HG03575 (cell line): Measurements from ENCODE around the gene KXD1.

Experiments used
- ATAC-seq: cut with Tn5 transposase; IDR thresholded peaks from one replicate; pipeline ENCODE4 v1.9.1; 2021; ENCODE audit not compliant: unreplicated experiment, insufficient number of reproducible peaks, low FRiP score; ENCODE audit errors: extremely low read depth

The KXD1 gene

DNA sequence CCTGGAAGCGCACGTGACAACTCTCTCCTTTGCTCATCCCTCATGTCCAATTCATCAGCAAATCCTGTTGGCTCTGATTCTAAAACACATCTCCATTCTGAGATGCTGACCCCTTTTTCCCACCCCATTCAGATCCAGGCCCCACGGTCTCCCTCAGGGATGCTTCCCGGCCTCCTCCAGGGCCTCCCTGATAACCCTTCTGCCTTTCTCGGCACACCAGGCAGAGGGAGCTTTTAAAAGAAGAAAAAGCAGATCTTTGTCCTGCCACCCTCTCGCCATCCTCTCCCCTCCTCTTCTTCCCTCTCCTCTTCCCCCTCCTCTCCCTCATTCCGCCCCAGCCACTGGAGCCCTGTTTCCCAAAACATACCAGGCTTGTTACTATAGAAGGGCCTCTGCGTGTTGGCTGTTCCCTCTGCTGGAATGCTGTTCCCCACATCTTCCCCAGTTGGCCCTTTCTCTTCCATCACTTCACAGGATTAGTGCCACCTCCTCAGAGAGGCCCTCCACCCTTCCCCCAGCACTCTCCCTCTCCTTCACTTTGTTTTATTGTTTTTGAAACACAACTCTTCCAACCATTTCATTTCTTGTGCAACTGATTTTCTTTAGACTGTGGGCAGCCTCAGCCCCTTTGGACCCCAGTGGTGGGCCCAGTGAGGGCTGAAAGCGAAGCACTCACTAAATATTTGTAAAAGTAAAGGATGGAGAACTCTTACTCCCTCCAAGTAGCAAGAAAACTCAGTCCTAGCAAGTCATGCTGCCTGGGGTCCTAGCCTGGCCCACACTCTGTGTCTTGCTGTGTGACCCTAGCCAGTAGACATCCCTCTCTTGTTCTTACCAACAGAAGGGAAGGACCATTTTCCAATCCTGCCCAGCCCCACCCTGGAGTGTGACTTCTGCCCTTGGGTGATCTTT is 51.4 kb downstream of the KXD1 start:
- no peak for ATAC-seq

DNA sequence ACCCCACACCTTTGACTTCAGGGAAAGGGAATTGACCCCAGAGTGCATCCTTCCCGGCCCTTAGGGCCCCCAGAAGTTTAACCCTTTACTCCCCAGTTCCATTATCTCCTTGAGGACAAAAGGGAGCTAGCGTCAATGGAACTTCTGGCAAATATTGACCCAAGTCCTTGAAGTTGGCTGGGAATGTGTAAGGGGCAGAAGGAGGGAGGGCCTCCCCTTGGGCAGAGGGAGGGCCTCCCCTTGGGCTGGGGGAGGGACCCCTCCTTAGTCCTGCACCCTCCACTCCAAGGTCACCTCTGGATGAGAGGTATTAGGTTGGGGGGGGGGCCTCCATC is 52.0 kb downstream of the KXD1 start:
- no peak for ATAC-seq

DNA sequence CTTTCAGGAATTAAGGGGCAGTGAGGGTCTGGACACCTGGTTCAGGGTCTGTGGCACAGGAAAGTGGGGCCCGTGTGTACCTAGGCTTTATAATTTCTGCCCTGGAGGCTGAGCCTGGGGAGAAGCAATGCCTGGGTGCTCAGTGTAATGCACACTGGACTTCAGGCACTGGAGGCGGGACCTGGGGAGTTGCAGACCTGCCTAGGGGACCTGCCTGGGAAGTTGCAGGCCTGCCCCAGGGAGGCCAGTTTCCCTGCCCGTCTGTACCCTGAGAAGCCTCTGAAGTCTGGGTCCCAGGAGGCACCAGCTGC is 52.5 kb downstream of the KXD1 start:
- ATAC-seq = no peak

DNA sequence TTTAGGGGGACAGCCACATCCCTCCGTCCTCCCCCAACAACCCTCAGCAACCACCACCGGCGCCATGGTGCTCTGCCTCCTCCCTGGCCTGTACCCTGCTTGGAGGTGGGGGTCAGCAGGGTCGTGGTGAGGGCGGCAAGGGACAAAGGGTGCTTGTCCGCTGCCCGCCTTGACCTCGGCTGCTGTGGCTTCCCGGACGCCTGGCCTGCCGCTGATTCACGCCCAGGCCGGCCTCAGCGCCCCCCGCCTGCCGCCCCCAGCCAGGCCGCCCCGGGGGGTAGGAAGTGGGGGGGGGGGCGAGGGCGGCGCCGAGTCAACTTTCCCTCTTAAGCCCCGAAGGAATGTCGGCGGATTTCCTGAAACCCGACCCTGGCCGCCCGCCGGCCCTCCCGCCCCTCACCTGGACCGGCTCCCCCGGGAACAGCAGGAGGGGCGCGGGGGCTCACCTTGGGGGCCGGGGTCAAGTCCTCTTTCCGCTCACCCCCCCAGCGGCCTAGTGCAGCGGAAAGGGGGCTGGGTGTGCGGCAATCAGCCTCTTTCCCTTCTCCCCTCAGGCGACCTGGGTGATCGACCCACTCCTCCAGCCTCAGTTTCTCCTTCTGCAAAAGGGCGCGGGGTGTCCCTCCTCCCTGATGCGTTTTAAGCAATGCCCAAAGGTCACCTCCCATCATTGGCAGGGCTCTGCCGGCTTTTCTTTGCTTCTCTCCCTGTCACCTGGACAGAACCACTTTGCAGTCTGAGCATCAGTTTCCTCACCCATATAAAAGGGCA is 53.1 kb downstream of the KXD1 start:
- no peak for ATAC-seq

DNA sequence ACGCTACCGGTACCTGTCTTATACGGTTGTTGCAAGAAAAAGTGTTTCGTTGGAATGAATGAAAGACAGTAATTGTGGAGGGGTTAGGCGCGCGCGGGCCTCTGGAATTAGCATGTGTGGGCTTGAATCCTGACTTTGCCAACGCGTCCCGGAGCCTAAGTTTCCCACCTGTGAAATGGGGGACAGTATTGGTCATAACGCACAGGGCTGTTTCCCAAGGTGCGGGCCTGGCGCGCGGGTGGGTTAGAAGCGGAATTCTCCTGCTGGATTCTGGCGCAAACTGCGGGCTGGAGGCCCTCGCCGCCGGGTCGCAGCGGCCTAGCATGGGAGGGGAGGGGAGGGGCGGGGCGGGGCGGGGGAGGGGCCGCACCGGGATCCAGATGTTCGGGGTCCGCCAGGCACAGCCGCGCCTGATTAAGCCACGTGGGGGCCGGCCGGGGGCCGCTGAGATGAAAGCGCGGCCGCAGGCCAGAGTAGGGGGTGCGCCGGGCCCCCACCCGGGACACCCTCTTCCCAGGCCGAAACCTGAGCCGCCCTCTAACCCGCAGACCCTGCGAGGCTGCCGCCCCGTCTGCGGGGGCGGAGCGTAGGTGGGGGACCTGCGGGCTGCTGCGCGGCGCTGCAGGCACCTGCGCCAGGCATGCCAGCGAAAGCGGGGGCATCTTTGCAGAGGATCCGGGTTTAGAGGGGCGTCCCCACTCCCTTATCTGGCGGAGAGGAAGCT is 53.8 kb downstream of the KXD1 start:
- no peak for ATAC-seq

DNA sequence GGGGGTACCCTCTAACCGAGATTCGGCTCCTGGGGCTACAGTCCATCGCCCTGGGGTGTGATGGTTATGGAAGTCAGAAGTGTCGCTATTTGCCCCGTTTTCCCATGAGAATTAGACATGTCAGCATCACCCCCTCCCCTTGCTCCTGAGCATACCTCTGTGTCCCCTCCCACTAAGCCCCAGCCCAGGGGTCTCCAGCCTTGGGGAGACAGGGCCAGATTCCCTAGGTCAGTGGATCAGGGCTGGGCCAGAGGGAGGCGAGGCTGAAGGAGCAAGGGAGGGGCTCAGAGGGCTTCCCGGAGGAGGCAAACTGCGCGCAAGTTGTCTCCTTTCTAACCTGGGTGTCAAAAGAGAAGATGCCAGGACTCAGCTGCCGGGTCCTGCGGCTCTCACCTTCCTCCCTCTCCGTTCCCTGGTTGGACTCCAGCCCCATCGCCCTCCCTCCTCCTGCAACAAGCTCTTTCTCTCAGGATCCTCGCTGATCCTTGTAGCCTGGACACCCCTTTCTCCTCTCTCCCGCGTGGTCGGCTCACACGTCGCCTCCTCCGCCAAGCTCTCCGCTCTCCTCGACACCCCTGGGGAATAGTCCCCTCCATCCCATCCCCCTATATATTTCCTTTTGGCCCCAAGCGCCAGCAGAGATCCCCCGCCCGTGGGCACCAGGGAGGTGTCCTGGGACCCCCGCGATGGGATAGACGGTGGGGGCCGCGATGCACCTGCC is 54.5 kb downstream of the KXD1 start:
- no peak for ATAC-seq

DNA sequence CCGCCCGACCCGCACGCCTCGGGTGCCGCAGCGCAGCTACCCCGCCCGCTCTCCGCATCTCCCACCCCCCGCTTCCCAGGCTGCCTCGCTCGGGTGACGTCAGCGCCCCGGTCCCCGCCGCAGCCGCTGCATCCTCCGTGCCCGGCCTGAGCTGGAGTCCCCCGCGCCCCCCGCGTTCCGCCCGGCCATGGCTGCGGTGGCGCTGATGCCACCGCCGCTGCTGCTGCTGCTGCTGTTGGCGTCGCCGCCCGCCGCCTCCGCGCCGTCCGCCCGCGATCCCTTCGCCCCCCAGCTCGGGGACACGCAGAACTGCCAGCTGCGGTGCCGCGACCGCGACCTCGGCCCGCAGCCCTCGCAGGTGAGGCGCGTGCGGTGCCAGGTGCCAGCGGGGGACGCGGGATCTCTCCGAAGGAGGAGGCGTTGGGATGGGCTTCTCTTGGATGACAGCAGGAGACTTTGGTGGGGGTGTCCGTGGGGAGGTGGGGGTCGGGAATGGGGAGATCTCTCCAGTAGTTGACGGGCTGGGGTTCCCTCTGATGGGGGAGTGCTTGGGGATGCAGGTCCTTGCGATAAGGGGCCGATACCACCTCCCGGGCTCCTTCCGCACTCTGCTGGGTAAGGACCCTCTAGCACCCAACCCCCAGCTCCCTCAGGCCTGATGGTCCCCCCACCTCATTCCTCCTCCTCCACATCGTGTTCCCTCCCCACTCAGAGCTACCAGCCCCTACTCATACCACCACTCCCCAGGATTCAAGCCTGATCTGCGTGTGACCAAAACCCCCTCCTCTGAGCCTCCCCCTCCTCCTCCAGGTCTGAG is 55.3 kb downstream of the KXD1 start, which contains the start of gene TMEM59L:
Gene TMEM59L (plus strand): TSS at position 99 of the 817 bp plus-strand sequence. CDS start 89 bp downstream, at position 188.
- no peak for ATAC-seq

DNA sequence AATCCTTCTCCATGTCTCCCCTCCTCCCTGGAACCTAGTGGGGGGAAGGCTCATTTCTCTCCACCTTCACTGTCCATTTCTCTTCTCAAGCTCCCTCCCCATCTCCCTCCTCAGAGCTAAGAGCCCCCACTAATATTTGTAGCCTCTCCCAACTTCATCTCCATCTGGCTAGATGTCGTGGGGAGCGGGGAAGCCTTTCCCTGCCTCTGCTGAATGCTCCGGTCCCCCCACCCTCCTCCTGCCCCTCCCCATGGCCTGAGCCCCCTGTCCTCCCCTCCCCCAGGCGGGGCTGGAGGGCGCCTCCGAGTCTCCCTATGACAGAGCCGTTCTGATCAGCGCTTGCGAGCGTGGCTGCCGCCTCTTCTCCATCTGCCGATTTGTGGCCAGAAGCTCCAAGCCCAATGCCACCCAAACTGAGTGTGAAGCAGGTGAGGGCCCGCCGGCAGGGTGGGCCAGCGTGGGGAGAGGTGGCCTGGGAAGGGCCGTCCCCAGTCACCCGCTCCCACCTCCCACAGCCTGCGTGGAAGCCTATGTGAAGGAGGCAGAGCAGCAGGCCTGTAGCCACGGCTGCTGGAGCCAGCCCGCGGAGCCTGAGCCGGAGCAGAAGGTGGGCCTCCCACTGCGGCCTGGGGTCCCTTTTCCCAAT is 56.0 kb downstream of the KXD1 start:
- no peak for ATAC-seq

DNA sequence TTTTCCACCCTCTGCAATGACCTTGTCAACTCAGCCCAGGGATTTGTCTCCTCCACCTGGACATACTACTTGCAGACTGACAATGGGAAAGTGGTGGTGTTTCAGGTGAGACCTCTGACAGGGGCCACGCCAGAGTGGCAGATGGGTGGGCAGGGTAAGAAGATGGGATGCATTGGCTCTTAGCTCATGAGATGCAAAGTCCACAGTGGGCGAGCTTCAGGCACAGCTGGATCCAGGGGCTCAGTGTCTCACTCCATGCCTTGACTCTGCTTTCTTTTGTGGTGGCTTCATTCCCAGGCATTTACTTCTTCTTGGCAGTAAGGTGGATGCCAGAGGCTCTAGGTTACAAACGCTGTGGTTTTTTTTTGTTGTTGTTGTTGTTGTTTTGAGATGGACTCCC is 58.4 kb downstream of the KXD1 start:
- no peak for ATAC-seq

DNA sequence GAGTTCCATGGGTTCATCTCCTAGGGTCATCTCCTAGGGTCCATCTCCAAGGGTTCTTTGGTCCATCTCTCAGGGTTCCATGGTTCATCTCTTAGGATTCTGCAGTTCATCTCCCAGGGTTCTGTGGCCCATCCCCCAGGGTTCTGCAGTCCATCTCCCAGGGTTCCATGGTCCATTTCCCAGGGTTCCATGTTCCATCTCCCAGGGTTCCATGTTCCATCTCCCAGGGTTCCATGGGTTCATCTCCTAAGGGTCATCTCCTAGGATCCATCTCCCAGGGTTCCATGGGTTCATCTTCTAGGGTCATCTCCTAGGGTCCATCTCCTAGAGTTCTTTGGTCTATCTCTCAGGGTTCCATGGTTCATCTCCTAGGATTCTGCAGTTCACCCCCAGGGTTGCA is 59.9 kb downstream of the KXD1 start:
- ATAC-seq = no peak

DNA sequence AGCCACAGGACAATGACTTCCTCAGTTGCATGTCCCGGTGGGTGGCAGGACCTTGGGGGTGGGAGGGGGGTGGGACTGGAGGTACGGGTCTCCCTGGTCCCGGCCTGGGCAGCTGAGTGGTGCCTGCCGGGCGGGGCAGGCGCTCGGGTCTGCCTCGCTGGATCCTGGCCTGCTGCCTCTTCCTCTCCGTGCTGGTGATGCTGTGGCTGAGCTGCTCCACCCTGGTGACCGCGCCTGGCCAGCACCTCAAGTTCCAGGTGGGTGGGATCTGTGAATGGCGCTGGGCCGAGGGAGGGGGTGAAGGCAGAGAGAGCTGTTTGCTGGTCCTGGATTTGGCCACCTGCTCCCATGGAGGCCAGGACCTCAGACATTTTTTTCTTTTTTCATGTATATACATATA is 60.6 kb downstream of the KXD1 start:
- ATAC-seq = no peak
